Measurements from ENCODE around the gene INTS7.

The INTS7 gene

DNA sequence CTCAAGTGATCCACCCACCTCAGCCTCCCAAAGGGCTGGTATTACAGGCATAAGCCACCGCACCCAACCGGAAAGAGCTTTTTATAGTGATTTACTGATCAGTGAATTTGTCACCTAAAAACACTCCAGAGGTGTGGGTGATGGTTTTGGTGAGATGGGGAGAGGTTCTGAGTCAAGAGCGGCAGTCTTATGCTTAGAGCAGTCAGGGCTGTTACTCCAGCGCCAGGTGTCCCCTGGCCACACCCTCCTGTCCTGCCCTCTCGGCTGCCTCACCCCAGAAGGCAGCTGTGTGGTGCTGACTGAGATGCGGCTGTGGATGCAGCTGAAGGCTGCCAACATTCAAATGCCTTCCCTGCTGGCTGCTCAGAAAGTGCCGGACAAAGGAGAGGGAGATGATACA lies 110.3 kb downstream of the INTS7 start:
- TF ChIP-seq, protein P1, sequence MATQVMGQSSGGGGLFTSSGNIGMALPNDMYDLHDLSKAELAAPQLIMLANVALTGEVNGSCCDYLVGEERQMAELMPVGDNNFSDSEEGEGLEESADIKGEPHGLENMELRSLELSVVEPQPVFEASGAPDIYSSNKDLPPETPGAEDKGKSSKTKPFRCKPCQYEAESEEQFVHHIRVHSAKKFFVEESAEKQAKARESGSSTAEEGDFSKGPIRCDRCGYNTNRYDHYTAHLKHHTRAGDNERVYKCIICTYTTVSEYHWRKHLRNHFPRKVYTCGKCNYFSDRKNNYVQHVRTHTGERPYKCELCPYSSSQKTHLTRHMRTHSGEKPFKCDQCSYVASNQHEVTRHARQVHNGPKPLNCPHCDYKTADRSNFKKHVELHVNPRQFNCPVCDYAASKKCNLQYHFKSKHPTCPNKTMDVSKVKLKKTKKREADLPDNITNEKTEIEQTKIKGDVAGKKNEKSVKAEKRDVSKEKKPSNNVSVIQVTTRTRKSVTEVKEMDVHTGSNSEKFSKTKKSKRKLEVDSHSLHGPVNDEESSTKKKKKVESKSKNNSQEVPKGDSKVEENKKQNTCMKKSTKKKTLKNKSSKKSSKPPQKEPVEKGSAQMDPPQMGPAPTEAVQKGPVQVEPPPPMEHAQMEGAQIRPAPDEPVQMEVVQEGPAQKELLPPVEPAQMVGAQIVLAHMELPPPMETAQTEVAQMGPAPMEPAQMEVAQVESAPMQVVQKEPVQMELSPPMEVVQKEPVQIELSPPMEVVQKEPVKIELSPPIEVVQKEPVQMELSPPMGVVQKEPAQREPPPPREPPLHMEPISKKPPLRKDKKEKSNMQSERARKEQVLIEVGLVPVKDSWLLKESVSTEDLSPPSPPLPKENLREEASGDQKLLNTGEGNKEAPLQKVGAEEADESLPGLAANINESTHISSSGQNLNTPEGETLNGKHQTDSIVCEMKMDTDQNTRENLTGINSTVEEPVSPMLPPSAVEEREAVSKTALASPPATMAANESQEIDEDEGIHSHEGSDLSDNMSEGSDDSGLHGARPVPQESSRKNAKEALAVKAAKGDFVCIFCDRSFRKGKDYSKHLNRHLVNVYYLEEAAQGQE (IDR thresholded peaks at IDR 0.05; ENCODE audit: insufficient read depth in 1 of 2, low read depth in 2 of 2, low read length in 2 of 2): no peak
- TF ChIP-seq POLR2AphosphoS5 (IDR thresholded peaks at IDR 0.05; ENCODE audit: low read depth, low read length) (no peak), FOXP2 (optimal IDR thresholded peaks at IDR 0.05; ENCODE audit: borderline replicate concordance, extremely low read depth, extremely low read length, insufficient read depth) (no peak), TAF1 (IDR thresholded peaks at IDR 0.05; ENCODE audit: borderline replicate concordance, insufficient read depth, low read length) (no peak), SIN3A (IDR thresholded peaks at IDR 0.05; ENCODE audit: borderline replicate concordance, insufficient read depth, low read length) (no peak)

DNA sequence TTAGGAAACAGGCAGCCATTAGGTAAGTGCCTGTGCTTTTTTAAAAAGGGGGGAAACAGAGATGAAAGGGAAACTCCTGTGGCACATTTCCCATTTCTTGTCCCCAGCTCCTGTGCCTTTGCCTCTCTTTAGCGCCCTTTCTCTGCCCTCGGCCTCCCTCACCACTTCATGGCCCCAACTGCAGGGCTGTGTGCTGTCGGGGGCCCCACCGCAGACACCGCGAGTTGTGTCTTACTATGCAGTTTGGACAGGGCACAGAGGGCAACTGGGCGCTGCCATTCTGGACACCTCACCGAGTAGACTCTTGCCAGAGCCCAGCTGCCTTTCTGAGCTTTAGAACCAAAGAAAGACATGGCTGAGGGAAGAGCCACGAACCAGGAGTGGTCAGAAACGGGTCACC lies 111.1 kb downstream of the INTS7 start:
- TF ChIP-seq FOXP2 (optimal IDR thresholded peaks at IDR 0.05; ENCODE audit: borderline replicate concordance, extremely low read depth, extremely low read length, insufficient read depth) (no peak), POLR2AphosphoS5 (IDR thresholded peaks at IDR 0.05; ENCODE audit: low read depth, low read length) (no peak), SIN3A (IDR thresholded peaks at IDR 0.05; ENCODE audit: borderline replicate concordance, insufficient read depth, low read length) (no peak), TAF1 (IDR thresholded peaks at IDR 0.05; ENCODE audit: borderline replicate concordance, insufficient read depth, low read length) (no peak)
- TF ChIP-seq, protein P1 (IDR thresholded peaks at IDR 0.05; ENCODE audit: insufficient read depth in 1 of 2, low read depth in 2 of 2, low read length in 2 of 2): no peak

DNA sequence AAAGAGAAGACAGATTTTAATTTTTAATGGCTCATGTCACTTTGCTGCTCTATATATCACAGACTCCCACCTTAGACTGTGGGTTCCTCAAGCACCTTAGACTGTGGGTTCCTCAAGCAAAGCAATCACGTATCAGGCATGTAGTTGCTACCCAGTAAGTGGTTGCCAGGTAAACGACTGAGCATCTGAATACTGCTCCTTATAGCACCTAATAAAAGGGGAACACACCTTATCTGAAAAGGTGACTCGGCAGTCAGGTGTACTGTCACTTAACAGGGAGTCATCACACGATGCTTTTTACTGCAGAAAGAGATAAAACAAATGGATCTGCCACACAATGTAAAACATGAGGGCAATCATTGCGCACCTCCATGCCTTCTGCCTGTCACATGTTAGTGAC lies 112.3 kb downstream of the INTS7 start:
- TF ChIP-seq POLR2AphosphoS5 (IDR thresholded peaks at IDR 0.05; ENCODE audit: low read depth, low read length) (no peak), FOXP2 (optimal IDR thresholded peaks at IDR 0.05; ENCODE audit: borderline replicate concordance, extremely low read depth, extremely low read length, insufficient read depth) (no peak), SIN3A (IDR thresholded peaks at IDR 0.05; ENCODE audit: borderline replicate concordance, insufficient read depth, low read length) (no peak), TAF1 (IDR thresholded peaks at IDR 0.05; ENCODE audit: borderline replicate concordance, insufficient read depth, low read length) (no peak)
- TF ChIP-seq, protein P1 (IDR thresholded peaks at IDR 0.05; ENCODE audit: insufficient read depth in 1 of 2, low read depth in 2 of 2, low read length in 2 of 2): no peak

GRCh38 chr1:211921579-211922095 lies 113.7 kb downstream of the INTS7 start:
- TF ChIP-seq, protein P1 (IDR thresholded peaks at IDR 0.05; ENCODE audit: insufficient read depth in 1 of 2, low read depth in 2 of 2, low read length in 2 of 2): no peak
- TF ChIP-seq POLR2AphosphoS5 (IDR thresholded peaks at IDR 0.05; ENCODE audit: low read depth, low read length) (no peak), SIN3A (IDR thresholded peaks at IDR 0.05; ENCODE audit: borderline replicate concordance, insufficient read depth, low read length) (no peak), TAF1 (IDR thresholded peaks at IDR 0.05; ENCODE audit: borderline replicate concordance, insufficient read depth, low read length) (no peak), FOXP2 (optimal IDR thresholded peaks at IDR 0.05; ENCODE audit: borderline replicate concordance, extremely low read depth, extremely low read length, insufficient read depth) (no peak)
